ENCODE results near the gene FGF5.

Gene FGF5

GRCh38 chr4:80255329-80256095, 11.0 kb upstream of the FGF5 start:
- POLR2A ChIA-PET, result interaction anchor here (2.9 kb wide), 1 partner anchor 11 kb away, joined by 14 read pairs; the partner anchor contains the start of gene FGF5
- CTCF ChIA-PET, result no interaction called here
- TF ChIP-seq ELF4 (IDR thresholded peaks at IDR 0.05), result no peak
- no peak for TF ChIP-seq L3MBTL2 (conservative IDR thresholded peaks at IDR 0.05)
- TF ChIP-seq FOXA1 (IDR thresholded peaks at IDR 0.05), result no peak
- TF ChIP-seq BHLHE40 (IDR thresholded peaks at IDR 0.05; ENCODE audit: borderline replicate concordance), result no peak
- TF ChIP-seq FOXM1 (IDR thresholded peaks at IDR 0.05; ENCODE audit: borderline replicate concordance), result no peak
- no peak for TF ChIP-seq ARNT (IDR thresholded peaks at IDR 0.05)
- no peak for TF ChIP-seq SP1 (IDR thresholded peaks at IDR 0.05)
- no peak for TF ChIP-seq TARDBP (IDR thresholded peaks at IDR 0.05)
- no peak for TF ChIP-seq ZNF384 (IDR thresholded peaks at IDR 0.05)
- TF ChIP-seq HDGF (IDR thresholded peaks at IDR 0.05; ENCODE audit: borderline replicate concordance), result no peak
- TF ChIP-seq SUZ12 (IDR thresholded peaks at IDR 0.05), result no peak
- TF ChIP-seq PKNOX1 (IDR thresholded peaks at IDR 0.05), result no peak
- TF ChIP-seq LEF1 (IDR thresholded peaks at IDR 0.05; ENCODE audit: borderline replicate concordance), result no peak
- no peak for TF ChIP-seq FOXK2 (IDR thresholded peaks at IDR 0.05)
- no peak for TF ChIP-seq NFRKB (IDR thresholded peaks at IDR 0.05)
- no peak for DNase-seq (ENCODE audit: extremely low spot score)

GRCh38 chr4:80257851-80258250, 8.6 kb upstream of the FGF5 start:
- TF ChIP-seq ELF4 (IDR thresholded peaks at IDR 0.05) (no peak), NFRKB (IDR thresholded peaks at IDR 0.05) (no peak), L3MBTL2 (conservative IDR thresholded peaks at IDR 0.05) (no peak), FOXK2 (IDR thresholded peaks at IDR 0.05) (no peak), HDGF (IDR thresholded peaks at IDR 0.05; ENCODE audit: borderline replicate concordance) (no peak), ARNT (IDR thresholded peaks at IDR 0.05) (no peak), PKNOX1 (IDR thresholded peaks at IDR 0.05) (no peak), CTBP1 (IDR thresholded peaks at IDR 0.05; ENCODE audit: borderline replicate concordance) (no peak), TARDBP (IDR thresholded peaks at IDR 0.05) (no peak), ZNF384 (IDR thresholded peaks at IDR 0.05) (no peak), BHLHE40 (IDR thresholded peaks at IDR 0.05; ENCODE audit: borderline replicate concordance) (no peak), FOXM1 (IDR thresholded peaks at IDR 0.05; ENCODE audit: borderline replicate concordance) (no peak), SUZ12 (IDR thresholded peaks at IDR 0.05) (no peak), LEF1 (IDR thresholded peaks at IDR 0.05; ENCODE audit: borderline replicate concordance) (no peak), SP1 (IDR thresholded peaks at IDR 0.05) (no peak), FOXA1 (IDR thresholded peaks at IDR 0.05) (no peak)
- ChIA-PET CTCF (no interaction called here), POLR2A (no interaction called here)
- DNase-seq (ENCODE audit: extremely low spot score), result no peak

- POLR2A ChIA-PET, result no interaction called here
- DNase-seq (ENCODE audit: extremely low spot score), result no peak
- TF ChIP-seq FOXA1 (IDR thresholded peaks at IDR 0.05) (no peak), ZNF384 (IDR thresholded peaks at IDR 0.05) (no peak), HDGF (IDR thresholded peaks at IDR 0.05; ENCODE audit: borderline replicate concordance) (no peak), SP1 (IDR thresholded peaks at IDR 0.05) (no peak), NFRKB (IDR thresholded peaks at IDR 0.05) (no peak), FOXK2 (IDR thresholded peaks at IDR 0.05) (no peak), FOXM1 (IDR thresholded peaks at IDR 0.05; ENCODE audit: borderline replicate concordance) (no peak)
- CTCF ChIA-PET, result interaction anchor here (0.7 kb wide), 1 partner anchor 37 kb away, joined by 3 read pairs; no protein-coding TSS in a partner anchor
Observed at GRCh38 chr4:80259012-80259411, 7.5 kb upstream of the FGF5 start.

GRCh38 chr4:80259817-80260216, 6.6 kb upstream of the FGF5 start:
- POLR2A ChIA-PET, result no interaction called here
- CTCF ChIA-PET, result interaction anchor here (0.6 kb wide), 1 partner anchor 65 kb away, joined by 4 read pairs; no protein-coding TSS in a partner anchor
- no peak for DNase-seq (ENCODE audit: extremely low spot score)
- TF ChIP-seq TARDBP (IDR thresholded peaks at IDR 0.05) (no peak), LEF1 (IDR thresholded peaks at IDR 0.05; ENCODE audit: borderline replicate concordance) (no peak), BHLHE40 (IDR thresholded peaks at IDR 0.05; ENCODE audit: borderline replicate concordance) (no peak)

GRCh38 chr4:80261989-80262600, 4.4 kb upstream of the FGF5 start:
- TF ChIP-seq LEF1 (IDR thresholded peaks at IDR 0.05; ENCODE audit: borderline replicate concordance) (no peak), BHLHE40 (IDR thresholded peaks at IDR 0.05; ENCODE audit: borderline replicate concordance) (no peak), HDGF (IDR thresholded peaks at IDR 0.05; ENCODE audit: borderline replicate concordance) (no peak), FOXM1 (IDR thresholded peaks at IDR 0.05; ENCODE audit: borderline replicate concordance) (no peak), TARDBP (IDR thresholded peaks at IDR 0.05) (no peak)
- CTCF ChIA-PET, result no interaction called here
- POLR2A ChIA-PET, result no interaction called here

GRCh38 chr4:80263541-80264351, 2.7 kb upstream of the FGF5 start:
- DNase-seq (ENCODE audit: extremely low spot score), result no peak
- POLR2A ChIA-PET, result interaction anchor here (0.6 to 1.4 kb wide), 2 partner anchors 9 to 98 kb away, joined by 3 read pairs; no protein-coding TSS in a partner anchor
- CTCF ChIA-PET, result no interaction called here
- TF ChIP-seq L3MBTL2 (conservative IDR thresholded peaks at IDR 0.05), result no peak
- no peak for TF ChIP-seq PKNOX1 (IDR thresholded peaks at IDR 0.05)
- no peak for TF ChIP-seq SP1 (IDR thresholded peaks at IDR 0.05)
- TF ChIP-seq CTBP1 (IDR thresholded peaks at IDR 0.05; ENCODE audit: borderline replicate concordance), result no peak
- TF ChIP-seq FOXM1 (IDR thresholded peaks at IDR 0.05; ENCODE audit: borderline replicate concordance), result no peak
- no peak for TF ChIP-seq HDGF (IDR thresholded peaks at IDR 0.05; ENCODE audit: borderline replicate concordance)
- no peak for TF ChIP-seq LEF1 (IDR thresholded peaks at IDR 0.05; ENCODE audit: borderline replicate concordance)
- no peak for TF ChIP-seq ZNF384 (IDR thresholded peaks at IDR 0.05)
- TF ChIP-seq ARNT (IDR thresholded peaks at IDR 0.05), result no peak
- TF ChIP-seq SUZ12 (IDR thresholded peaks at IDR 0.05), result no peak
- no peak for TF ChIP-seq BHLHE40 (IDR thresholded peaks at IDR 0.05; ENCODE audit: borderline replicate concordance)
- no peak for TF ChIP-seq ELF4 (IDR thresholded peaks at IDR 0.05)
- TF ChIP-seq TARDBP (IDR thresholded peaks at IDR 0.05), result no peak
- no peak for TF ChIP-seq FOXA1 (IDR thresholded peaks at IDR 0.05)

More at GRCh38 chr4:80261989-80262600, 4.4 kb upstream of the FGF5 start:
- DNase-seq (ENCODE audit: extremely low spot score), result no peak
